Myometrial cell (primary cell): Measurements from ENCODE around the gene GRIK3. TPM values are rescaled to one million over a fixed set of nuclear protein-coding genes. Genes with fewer than 3 reads are reported as not detected.

ENCODE experiments used
- total RNA-seq: library from RNA; depleted of rRNA; stranded (reverse); fragments of >200 nt; gene quantifications from 2 replicates; pipeline ENCODE4 v1.2.3, GENCODE V29; 2015

Gene GRIK3
- total RNA-seq: not detected in 2 replicates

DNA sequence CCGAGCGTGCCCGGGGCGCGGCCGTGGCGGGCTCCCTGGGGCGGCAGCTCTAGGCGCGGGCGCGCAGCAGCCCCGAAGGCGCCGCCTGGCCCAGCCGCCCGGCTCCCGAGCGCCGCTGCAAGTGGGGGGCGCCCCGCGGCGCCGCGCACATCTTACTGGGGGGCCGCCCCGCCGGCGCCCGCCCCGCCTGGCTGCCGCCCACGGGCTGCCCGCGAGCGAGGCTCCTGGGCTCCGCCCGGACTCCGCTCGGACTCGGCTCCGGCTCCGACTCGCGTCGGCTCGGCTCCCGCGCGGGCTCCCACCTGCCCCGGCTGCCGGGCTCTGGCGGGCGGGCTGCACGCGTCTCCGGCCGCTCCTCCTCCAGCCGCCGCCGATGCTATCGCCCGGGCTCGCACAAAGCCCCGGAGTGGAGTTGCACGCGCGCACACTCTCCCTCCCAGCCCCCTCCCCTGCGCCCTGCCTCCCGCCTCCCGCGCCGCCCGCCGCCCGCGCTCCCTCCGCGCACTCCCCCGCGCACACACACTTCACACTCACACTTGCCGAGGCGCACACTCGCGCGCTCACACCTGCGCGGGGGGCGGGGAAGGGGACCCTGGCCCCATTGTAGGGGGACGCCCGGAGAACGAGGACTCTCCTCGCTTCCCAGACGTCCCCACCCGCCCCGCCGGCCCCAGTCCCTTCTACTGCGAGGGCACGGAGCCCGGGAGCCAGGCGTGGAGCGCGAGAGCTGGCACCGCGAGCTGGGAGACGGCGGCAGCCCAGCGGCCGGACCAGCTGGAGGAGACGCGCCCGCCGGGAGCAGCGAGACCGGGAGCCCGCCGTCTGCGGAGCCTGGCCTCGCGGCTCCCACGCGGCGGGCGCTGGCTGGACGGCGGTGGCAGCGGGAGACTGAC is at the start of gene GRIK3:
GRIK3 (minus strand) TSS at position 395 of the 893 bp plus-strand sequence. CDS start 407 bp downstream, outside the sequence.

